SK-N-SH treated with all-trans-retinoic acid at 6 μM for 48 hours (cell line): Measurements from ENCODE around the gene ABCB10.

Source experiments
- ATAC-seq: fragments of 200-7000 bp; cut with Tn5 transposase; 3 replicates; pipeline ENCODE4 v1.9.1; 2020; ENCODE audit warnings: mild to moderate bottlenecking, moderate library complexity
- ARNTL ChIP-seq: fragments of 450-650 bp; formaldehyde crosslinking; IDR thresholded peaks from 2 replicates; pipeline ENCODE4 v1.5.0; 2020; ENCODE audit warnings: low read depth, mild to moderate bottlenecking, moderate library complexity, borderline replicate concordance
- BACH2 ChIP-seq: fragments of 250-450 bp; sonication (Bioruptor Pico); IDR thresholded peaks from 2 replicates; pipeline ENCODE4 v1.9.0; 2021; ENCODE audit warnings: mild to moderate bottlenecking, borderline replicate concordance
- CSDC2 ChIP-seq: fragments of 250-450 bp; sonication (Bioruptor Pico); IDR thresholded peaks from 2 replicates; pipeline ENCODE4 v1.5.0; 2020; ENCODE audit warnings: mild to moderate bottlenecking, moderate library complexity
- ESRRG ChIP-seq: fragments of 250-450 bp; sonication (Bioruptor Pico); IDR thresholded peaks from 2 replicates; pipeline ENCODE4 v1.6.1; 2021; ENCODE audit warnings: mild to moderate bottlenecking
- GLIS3 ChIP-seq: fragments of 250-450 bp; sonication (Bioruptor Pico); IDR thresholded peaks from 2 replicates; pipeline ENCODE4 v1.5.0; 2020; ENCODE audit warnings: mild to moderate bottlenecking, moderate library complexity
- ISL1 ChIP-seq: fragments of 250-450 bp; sonication (Bioruptor Pico); IDR thresholded peaks from 2 replicates; pipeline ENCODE4 v2.1.2; 2022; ENCODE audit warnings: mild to moderate bottlenecking, moderate library complexity
- OSR1 ChIP-seq: fragments of 250-450 bp; sonication (Bioruptor Pico); IDR thresholded peaks from 2 replicates; pipeline ENCODE4 v1.8.0; 2022; ENCODE audit warnings: moderate library complexity, mild to moderate bottlenecking, inconsistent platforms
- PPARA ChIP-seq: fragments of 250-450 bp; sonication (Bioruptor Pico); IDR thresholded peaks from 2 replicates; pipeline ENCODE4 v1.5.0; 2020; ENCODE audit warnings: mild to moderate bottlenecking, borderline replicate concordance
- RARB ChIP-seq: fragments of 250-450 bp; sonication (Bioruptor Pico); IDR thresholded peaks from 2 replicates; pipeline ENCODE4 v1.8.0; 2021; ENCODE audit warnings: mild to moderate bottlenecking, moderate library complexity
- SNAI2 ChIP-seq: fragments of 250-450 bp; sonication (Bioruptor Pico); IDR thresholded peaks from 2 replicates; pipeline ENCODE4 v1.5.0; 2020; ENCODE audit warnings: mild to moderate bottlenecking, moderate library complexity
- TCF4 ChIP-seq: fragments of 250-450 bp; sonication (Bioruptor Pico); IDR thresholded peaks from 2 replicates; pipeline ENCODE4 v1.8.0; 2021; ENCODE audit warnings: mild to moderate bottlenecking, moderate library complexity, borderline replicate concordance
- TOX ChIP-seq: fragments of 250-450 bp; sonication (Bioruptor Pico); IDR thresholded peaks from 2 replicates; pipeline ENCODE4 v1.8.0; 2021; ENCODE audit warnings: mild to moderate bottlenecking, moderate library complexity, borderline replicate concordance
- ZC3H10 ChIP-seq: fragments of 250-450 bp; sonication (Bioruptor Pico); IDR thresholded peaks from 2 replicates; pipeline ENCODE4 v1.5.1; 2021; ENCODE audit warnings: mild to moderate bottlenecking, moderate library complexity
- ZFP3 ChIP-seq: fragments of 250-450 bp; sonication (Bioruptor Pico); IDR thresholded peaks from 2 replicates; pipeline ENCODE4 v1.5.0; 2020; ENCODE audit warnings: mild to moderate bottlenecking, moderate library complexity
- ZFP30 ChIP-seq: fragments of 450-650 bp; formaldehyde crosslinking; IDR thresholded peaks from 2 replicates; pipeline ENCODE4 v1.5.0; 2022; ENCODE audit warnings: mild to moderate bottlenecking, moderate library complexity
- ZNF565 ChIP-seq: fragments of 450-650 bp; formaldehyde crosslinking; conservative IDR thresholded peaks from 2 replicates; pipeline ENCODE4 v1.5.0; 2020; ENCODE audit warnings: low read depth, mild to moderate bottlenecking, moderate library complexity
- ZNF70 ChIP-seq: fragments of 450-650 bp; formaldehyde crosslinking; IDR thresholded peaks from 2 replicates; pipeline ENCODE4 v1.5.0; 2020; ENCODE audit warnings: mild to moderate bottlenecking, moderate library complexity
- ZNF8 ChIP-seq: fragments of 450-650 bp; formaldehyde crosslinking; IDR thresholded peaks from 2 replicates; pipeline ENCODE4 v1.5.0; 2020; ENCODE audit warnings: mild to moderate bottlenecking, moderate library complexity
- TF ChIP-seq, protein P1 (sequence below): fragments of 250-450 bp; sonication (Bioruptor Pico); IDR thresholded peaks from 2 replicates; pipeline ENCODE4 v1.8.0; 2021; ENCODE audit warnings: low read depth, mild to moderate bottlenecking, moderate library complexity, borderline replicate concordance
- TF ChIP-seq, protein P2 (sequence below): fragments of 250-450 bp; sonication (Bioruptor Pico); IDR thresholded peaks from 2 replicates; pipeline ENCODE4 v1.5.1; 2021; ENCODE audit warnings: mild to moderate bottlenecking, moderate library complexity
- TF ChIP-seq, protein P3 (sequence below): fragments of 250-450 bp; sonication (Bioruptor Pico); IDR thresholded peaks from 2 replicates; pipeline ENCODE4 v1.5.1; 2020; ENCODE audit warnings: low read depth, mild to moderate bottlenecking, moderate library complexity
- TF ChIP-seq, protein P4 (sequence below): fragments of 250-450 bp; sonication (Bioruptor Pico); IDR thresholded peaks from 2 replicates; pipeline ENCODE4 v1.8.0; 2020; ENCODE audit warnings: mild to moderate bottlenecking, moderate library complexity, borderline replicate concordance
- TF ChIP-seq, protein P5 (sequence below): fragments of 250-450 bp; sonication (Bioruptor Pico); IDR thresholded peaks from 2 replicates; pipeline ENCODE4 v1.5.0; 2020; ENCODE audit warnings: mild to moderate bottlenecking, moderate library complexity

ABCB10 gene

DNA sequence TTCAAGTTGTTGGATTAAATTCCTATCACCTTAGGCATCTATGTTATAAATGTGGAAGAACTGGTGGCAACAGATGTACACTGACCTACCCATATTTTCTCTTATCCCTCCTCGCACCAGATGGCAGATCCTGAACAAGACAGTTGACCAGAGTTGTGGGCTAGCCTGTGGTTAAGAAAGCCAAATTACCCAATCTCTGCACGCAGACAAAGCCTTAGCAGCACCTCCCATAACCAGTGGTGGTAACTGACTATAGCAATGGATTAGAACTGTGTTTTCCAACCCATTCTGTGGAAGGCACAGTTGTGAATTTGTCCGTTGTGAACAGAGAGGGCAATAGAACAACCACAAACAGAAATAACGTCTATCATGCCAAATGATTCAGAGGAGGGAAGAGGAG is 20.6 kb downstream of the ABCB10 start:
- ATAC-seq = no peak
- TF ChIP-seq, protein P1, sequence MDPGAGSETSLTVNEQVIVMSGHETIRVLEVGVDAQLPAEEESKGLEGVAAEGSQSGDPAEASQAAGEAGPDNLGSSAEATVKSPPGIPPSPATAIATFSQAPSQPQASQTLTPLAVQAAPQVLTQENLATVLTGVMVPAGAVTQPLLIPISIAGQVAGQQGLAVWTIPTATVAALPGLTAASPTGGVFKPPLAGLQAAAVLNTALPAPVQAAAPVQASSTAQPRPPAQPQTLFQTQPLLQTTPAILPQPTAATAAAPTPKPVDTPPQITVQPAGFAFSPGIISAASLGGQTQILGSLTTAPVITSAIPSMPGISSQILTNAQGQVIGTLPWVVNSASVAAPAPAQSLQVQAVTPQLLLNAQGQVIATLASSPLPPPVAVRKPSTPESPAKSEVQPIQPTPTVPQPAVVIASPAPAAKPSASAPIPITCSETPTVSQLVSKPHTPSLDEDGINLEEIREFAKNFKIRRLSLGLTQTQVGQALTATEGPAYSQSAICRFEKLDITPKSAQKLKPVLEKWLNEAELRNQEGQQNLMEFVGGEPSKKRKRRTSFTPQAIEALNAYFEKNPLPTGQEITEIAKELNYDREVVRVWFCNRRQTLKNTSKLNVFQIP (CRISPR knock-in tag) = no peak
- TF ChIP-seq TOX (CRISPR knock-in tag) (no peak), RARB (CRISPR knock-in tag) (no peak), ISL1 (no peak), BACH2 (CRISPR knock-in tag) (no peak), PPARA (no peak), ZNF70 (CRISPR knock-in tag) (no peak), ESRRG (CRISPR knock-in tag) (no peak), SNAI2 (no peak), ARNTL (CRISPR knock-in tag) (no peak), ZFP3 (CRISPR knock-in tag) (no peak), OSR1 (CRISPR knock-in tag) (no peak), ZNF565 (CRISPR knock-in tag) (no peak), ZNF8 (CRISPR knock-in tag) (no peak), CSDC2 (no peak), ZFP30 (no peak)
- TF ChIP-seq, protein P2, sequence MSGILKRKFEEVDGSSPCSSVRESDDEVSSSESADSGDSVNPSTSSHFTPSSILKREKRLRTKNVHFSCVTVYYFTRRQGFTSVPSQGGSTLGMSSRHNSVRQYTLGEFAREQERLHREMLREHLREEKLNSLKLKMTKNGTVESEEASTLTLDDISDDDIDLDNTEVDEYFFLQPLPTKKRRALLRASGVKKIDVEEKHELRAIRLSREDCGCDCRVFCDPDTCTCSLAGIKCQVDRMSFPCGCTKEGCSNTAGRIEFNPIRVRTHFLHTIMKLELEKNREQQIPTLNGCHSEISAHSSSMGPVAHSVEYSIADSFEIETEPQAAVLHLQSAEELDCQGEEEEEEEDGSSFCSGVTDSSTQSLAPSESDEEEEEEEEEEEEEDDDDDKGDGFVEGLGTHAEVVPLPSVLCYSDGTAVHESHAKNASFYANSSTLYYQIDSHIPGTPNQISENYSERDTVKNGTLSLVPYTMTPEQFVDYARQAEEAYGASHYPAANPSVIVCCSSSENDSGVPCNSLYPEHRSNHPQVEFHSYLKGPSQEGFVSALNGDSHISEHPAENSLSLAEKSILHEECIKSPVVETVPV (CRISPR knock-in tag) = no peak
- TF ChIP-seq, protein P3, sequence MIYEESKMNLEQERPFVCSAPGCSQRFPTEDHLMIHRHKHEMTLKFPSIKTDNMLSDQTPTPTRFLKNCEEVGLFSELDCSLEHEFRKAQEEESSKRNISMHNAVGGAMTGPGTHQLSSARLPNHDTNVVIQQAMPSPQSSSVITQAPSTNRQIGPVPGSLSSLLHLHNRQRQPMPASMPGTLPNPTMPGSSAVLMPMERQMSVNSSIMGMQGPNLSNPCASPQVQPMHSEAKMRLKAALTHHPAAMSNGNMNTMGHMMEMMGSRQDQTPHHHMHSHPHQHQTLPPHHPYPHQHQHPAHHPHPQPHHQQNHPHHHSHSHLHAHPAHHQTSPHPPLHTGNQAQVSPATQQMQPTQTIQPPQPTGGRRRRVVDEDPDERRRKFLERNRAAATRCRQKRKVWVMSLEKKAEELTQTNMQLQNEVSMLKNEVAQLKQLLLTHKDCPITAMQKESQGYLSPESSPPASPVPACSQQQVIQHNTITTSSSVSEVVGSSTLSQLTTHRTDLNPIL = no peak
- TF ChIP-seq, protein P4, sequence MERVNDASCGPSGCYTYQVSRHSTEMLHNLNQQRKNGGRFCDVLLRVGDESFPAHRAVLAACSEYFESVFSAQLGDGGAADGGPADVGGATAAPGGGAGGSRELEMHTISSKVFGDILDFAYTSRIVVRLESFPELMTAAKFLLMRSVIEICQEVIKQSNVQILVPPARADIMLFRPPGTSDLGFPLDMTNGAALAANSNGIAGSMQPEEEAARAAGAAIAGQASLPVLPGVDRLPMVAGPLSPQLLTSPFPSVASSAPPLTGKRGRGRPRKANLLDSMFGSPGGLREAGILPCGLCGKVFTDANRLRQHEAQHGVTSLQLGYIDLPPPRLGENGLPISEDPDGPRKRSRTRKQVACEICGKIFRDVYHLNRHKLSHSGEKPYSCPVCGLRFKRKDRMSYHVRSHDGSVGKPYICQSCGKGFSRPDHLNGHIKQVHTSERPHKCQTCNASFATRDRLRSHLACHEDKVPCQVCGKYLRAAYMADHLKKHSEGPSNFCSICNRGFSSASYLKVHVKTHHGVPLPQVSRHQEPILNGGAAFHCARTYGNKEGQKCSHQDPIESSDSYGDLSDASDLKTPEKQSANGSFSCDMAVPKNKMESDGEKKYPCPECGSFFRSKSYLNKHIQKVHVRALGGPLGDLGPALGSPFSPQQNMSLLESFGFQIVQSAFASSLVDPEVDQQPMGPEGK (CRISPR knock-in tag) = no peak

DNA sequence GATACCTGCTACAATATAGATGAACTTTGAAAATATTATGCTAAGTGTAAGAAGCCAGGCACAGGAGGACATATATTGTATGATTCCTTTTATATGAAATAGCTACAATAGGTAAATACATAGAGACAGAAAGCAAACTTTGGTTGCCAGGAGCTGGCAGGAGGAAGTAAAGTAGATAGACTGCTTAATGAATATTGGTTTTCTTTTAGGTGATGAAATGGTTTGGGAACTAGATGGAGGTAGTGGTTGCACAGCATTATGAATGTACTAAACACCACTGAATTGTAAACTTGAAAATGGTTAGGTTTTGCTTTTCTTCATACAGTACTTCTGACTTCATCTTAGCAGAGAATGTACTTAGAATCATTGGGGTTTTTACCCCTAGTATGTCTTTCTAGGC is 21.5 kb downstream of the ABCB10 start:
- no peak for TF ChIP-seq PPARA
- TF ChIP-seq ZFP30 = no peak
- TF ChIP-seq ZNF565 (CRISPR knock-in tag) = no peak
- no peak for TF ChIP-seq RARB (CRISPR knock-in tag)
- no peak for TF ChIP-seq ZFP3 (CRISPR knock-in tag)
- no peak for TF ChIP-seq ARNTL (CRISPR knock-in tag)
- no peak for TF ChIP-seq ESRRG (CRISPR knock-in tag)
- TF ChIP-seq, protein P1 (CRISPR knock-in tag) = no peak
- no peak for TF ChIP-seq TCF4 (CRISPR knock-in tag)
- no peak for TF ChIP-seq GLIS3 (CRISPR knock-in tag)
- TF ChIP-seq CSDC2 = no peak
- no peak for TF ChIP-seq SNAI2
- TF ChIP-seq, protein P2 (CRISPR knock-in tag) = no peak
- TF ChIP-seq, protein P4 (CRISPR knock-in tag) = no peak
- TF ChIP-seq ZC3H10 (CRISPR knock-in tag) = no peak
- no peak for TF ChIP-seq ZNF8 (CRISPR knock-in tag)
- no peak for TF ChIP-seq ISL1
- TF ChIP-seq, protein P3 = no peak
- TF ChIP-seq, protein P5, sequence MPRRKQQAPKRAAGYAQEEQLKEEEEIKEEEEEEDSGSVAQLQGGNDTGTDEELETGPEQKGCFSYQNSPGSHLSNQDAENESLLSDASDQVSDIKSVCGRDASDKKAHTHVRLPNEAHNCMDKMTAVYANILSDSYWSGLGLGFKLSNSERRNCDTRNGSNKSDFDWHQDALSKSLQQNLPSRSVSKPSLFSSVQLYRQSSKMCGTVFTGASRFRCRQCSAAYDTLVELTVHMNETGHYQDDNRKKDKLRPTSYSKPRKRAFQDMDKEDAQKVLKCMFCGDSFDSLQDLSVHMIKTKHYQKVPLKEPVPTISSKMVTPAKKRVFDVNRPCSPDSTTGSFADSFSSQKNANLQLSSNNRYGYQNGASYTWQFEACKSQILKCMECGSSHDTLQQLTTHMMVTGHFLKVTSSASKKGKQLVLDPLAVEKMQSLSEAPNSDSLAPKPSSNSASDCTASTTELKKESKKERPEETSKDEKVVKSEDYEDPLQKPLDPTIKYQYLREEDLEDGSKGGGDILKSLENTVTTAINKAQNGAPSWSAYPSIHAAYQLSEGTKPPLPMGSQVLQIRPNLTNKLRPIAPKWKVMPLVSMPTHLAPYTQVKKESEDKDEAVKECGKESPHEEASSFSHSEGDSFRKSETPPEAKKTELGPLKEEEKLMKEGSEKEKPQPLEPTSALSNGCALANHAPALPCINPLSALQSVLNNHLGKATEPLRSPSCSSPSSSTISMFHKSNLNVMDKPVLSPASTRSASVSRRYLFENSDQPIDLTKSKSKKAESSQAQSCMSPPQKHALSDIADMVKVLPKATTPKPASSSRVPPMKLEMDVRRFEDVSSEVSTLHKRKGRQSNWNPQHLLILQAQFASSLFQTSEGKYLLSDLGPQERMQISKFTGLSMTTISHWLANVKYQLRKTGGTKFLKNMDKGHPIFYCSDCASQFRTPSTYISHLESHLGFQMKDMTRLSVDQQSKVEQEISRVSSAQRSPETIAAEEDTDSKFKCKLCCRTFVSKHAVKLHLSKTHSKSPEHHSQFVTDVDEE (CRISPR knock-in tag) = no peak
- no peak for TF ChIP-seq TOX (CRISPR knock-in tag)
- no peak for ATAC-seq
